HAP-1 (cell line): Measurements from ENCODE around the gene COL23A1.

ENCODE experiments used
- DNase-seq, 2 experiments: peaks; one replicate each; pipeline ENCODE4 v3.0.0-alpha.2; 2016 to 2020; ENCODE audit warnings: low spot score in 2 of 2
- H3K27me3 ChIP-seq: fragments of 250-450 bp; sonication (Bioruptor Pico); 2 replicates; pipeline ENCODE4 v1.5.1; 2020; ENCODE audit warnings: low read depth, mild to moderate bottlenecking, moderate library complexity
- H3K36me3 ChIP-seq: fragments of 250-450 bp; sonication (Bioruptor Pico); replicated peaks from 2 replicates; pipeline ENCODE4 v1.5.1; 2020; ENCODE audit warnings: mild to moderate bottlenecking
- H3K4me1 ChIP-seq: fragments of 250-450 bp; sonication (Bioruptor Pico); 2 replicates; pipeline ENCODE4 v1.5.1; 2020; ENCODE audit warnings: mild to moderate bottlenecking
- H3K4me3 ChIP-seq: fragments of 250-450 bp; sonication (Bioruptor Pico); 2 replicates; pipeline ENCODE4 v1.5.1; 2020; ENCODE audit warnings: mild to moderate bottlenecking, moderate library complexity
- H3K9me3 ChIP-seq: fragments of 250-450 bp; sonication (Bioruptor Pico); 2 replicates; pipeline ENCODE4 v1.5.1; 2020; ENCODE audit warnings: mild to moderate bottlenecking, moderate library complexity
- in situ Hi-C: fragments of 300-500 bp; cut with MboI; formaldehyde crosslinking; loops from 3 replicates; pipeline ENCODE4 v1.14.3; 2020; ENCODE audit warnings: low sequenced_read_pairs, inconsistent platforms, mixed read lengths

The COL23A1 gene

GRCh38 chr5:178434016-178434761 is 156.0 kb downstream of the COL23A1 start:
- in situ Hi-C loops = no loop called here
- H3K9me3 ChIP-seq = no peaks in the 10 kb centered on the region
- H3K36me3 ChIP-seq = no peaks in the 10 kb centered on the region

DNA sequence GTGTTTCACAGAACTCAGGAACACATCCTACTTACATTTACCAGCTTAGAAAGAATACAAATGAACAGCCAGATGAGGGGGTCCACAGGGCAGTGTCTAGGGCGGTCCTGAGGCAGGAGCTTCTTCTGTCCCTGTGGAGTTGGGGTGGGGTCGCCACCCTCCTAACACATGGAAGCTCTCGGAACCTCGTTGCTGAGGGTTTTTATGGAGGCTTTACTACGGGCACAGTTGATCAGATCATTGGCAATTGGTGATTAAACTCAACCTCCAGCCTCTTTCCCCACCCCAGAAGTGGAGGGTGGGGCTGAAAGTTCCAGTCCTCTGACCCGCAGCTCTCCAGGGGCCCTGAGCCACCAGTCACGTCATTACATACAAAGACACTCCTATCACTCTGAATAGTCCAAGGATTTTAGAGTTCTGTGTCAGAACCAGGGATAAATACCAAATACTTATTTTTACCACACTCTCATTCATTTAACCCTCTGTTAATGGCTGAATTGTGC is 156.9 kb downstream of the COL23A1 start:
- in situ Hi-C loops = no loop called here
- H3K27me3 ChIP-seq = no peaks in the 10 kb centered on the region

More at GRCh38 chr5:178434016-178434761, 156.0 kb downstream of the COL23A1 start:
- H3K27me3 ChIP-seq = no peaks in the 10 kb centered on the region
- DNase-seq = no peak
- H3K4me1 ChIP-seq = no peaks in the 10 kb centered on the region
- no peak overlapping the region for H3K4me3 ChIP-seq

DNA sequence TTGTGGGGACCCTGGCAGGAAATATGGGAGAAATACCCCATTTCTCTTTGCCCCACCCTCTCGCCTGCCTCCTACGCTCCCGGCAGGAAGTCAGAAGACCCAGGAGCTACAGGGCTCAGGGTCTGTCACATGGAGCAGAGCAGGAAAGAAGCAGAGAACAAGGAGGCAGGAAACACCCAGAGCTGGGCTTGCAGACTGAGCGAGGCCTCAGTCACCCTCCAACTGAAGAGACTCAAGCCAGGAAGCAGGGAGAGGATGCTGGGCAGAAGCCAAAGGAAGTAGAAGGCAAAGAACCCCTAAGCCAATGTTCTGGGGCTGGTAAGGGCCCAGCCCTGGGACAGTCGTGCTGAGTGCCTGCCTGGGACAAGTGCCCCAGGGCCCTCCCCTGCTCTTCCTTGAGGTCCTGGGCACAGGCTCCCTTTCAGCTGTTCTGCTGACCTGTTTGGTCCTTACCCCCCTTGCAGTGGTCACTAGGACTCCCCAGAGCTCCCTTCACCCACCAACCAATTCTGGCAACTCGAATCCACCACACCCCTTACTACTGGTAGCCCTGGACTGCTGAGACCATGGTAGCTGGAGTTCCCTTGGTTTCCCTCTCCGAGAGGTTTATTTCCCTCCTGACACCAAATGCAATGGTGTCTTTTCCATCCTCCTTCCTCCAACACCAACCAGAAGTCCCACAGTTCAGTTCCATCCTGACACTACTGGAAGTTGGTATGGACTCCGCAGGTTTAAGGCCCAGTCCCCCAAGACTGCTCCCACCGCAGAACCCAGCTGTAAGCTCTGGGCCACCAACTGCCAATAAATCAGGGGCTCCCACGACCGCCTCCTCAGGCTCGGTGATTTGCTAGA is 157.5 kb downstream of the COL23A1 start:
- Histone ChIP-seq H3K36me3 (no peaks in the 10 kb centered on the region), H3K4me3 (no peak overlapping the region), H3K9me3 (no peaks in the 10 kb centered on the region), H3K27me3 (no peaks in the 10 kb centered on the region), H3K4me1 (no peaks in the 10 kb centered on the region)
- in situ Hi-C loops = no loop called here
- no peak for DNase-seq

More for the DNA sequence above, 156.9 kb downstream of the COL23A1 start:
- no peaks in the 10 kb centered on the region for H3K36me3 ChIP-seq
- H3K4me3 ChIP-seq = no peak overlapping the region
- H3K9me3 ChIP-seq = no peaks in the 10 kb centered on the region
- no peak for DNase-seq
- H3K4me1 ChIP-seq = no peaks in the 10 kb centered on the region

DNA sequence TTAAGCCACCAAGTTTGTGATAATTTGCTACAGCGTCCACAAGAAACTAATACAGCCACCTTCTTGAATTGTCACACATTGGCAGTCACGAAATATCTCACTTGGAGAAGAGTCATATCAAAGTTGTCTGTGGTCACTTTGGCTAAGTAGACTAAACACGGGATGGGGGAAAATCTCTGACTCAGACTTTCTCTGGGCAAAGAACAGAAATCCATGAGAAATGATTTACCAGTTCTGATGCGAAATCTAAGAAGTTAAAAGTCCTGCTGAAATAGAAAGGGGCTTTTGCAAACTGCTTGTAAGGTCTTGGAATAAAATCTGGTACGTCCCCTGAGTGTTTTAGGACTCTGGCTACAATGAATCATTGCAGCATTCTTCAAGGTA is 158.4 kb downstream of the COL23A1 start:
- in situ Hi-C loops = no loop called here
- H3K9me3 ChIP-seq = no peaks in the 10 kb centered on the region
- no peaks in the 10 kb centered on the region for H3K4me1 ChIP-seq
- DNase-seq = no peak
- H3K27me3 ChIP-seq = no peaks in the 10 kb centered on the region
- H3K4me3 ChIP-seq = no peak overlapping the region
- H3K36me3 ChIP-seq = no peaks in the 10 kb centered on the region

DNA sequence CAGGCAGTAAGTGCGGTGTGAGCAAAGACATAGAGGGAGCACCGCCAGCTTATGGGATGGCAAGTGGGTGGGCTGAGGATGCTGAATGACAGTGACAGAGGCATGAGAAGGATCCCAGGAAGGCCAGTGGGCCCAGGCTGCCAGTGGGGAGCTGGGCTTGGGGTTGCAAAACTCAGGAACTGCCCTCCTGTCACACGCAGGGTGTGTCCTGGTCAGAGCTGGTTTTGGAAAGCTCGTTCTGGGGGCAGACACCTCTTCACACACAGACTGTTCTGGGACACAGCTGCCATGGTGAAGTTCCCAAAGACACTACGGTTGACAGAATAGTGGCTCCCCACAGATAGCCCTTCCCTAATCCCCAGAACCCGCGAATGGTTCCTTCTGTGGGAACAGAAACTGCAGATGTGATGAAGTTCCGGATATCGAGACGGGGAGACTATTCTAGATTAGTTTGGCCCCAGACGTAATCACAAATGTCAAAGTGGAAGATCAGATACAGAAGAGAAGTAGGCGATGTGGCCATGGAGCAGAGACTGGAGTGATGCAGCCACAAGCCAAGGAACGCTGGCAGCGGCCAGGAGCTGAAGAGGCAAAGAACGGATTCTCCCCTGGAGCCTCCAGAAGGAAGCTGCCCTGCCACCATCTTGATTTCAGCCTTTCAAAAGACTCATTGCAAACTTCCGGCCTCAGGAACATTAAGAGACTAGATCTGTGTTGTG is 159.0 kb downstream of the COL23A1 start:
- in situ Hi-C loops = no loop called here
- no peaks in the 10 kb centered on the region for H3K36me3 ChIP-seq
- no peaks in the 10 kb centered on the region for H3K27me3 ChIP-seq
- no peak for DNase-seq
- no peaks in the 10 kb centered on the region for H3K4me1 ChIP-seq
- no peak overlapping the region for H3K4me3 ChIP-seq
- H3K9me3 ChIP-seq = no peaks in the 10 kb centered on the region

DNA sequence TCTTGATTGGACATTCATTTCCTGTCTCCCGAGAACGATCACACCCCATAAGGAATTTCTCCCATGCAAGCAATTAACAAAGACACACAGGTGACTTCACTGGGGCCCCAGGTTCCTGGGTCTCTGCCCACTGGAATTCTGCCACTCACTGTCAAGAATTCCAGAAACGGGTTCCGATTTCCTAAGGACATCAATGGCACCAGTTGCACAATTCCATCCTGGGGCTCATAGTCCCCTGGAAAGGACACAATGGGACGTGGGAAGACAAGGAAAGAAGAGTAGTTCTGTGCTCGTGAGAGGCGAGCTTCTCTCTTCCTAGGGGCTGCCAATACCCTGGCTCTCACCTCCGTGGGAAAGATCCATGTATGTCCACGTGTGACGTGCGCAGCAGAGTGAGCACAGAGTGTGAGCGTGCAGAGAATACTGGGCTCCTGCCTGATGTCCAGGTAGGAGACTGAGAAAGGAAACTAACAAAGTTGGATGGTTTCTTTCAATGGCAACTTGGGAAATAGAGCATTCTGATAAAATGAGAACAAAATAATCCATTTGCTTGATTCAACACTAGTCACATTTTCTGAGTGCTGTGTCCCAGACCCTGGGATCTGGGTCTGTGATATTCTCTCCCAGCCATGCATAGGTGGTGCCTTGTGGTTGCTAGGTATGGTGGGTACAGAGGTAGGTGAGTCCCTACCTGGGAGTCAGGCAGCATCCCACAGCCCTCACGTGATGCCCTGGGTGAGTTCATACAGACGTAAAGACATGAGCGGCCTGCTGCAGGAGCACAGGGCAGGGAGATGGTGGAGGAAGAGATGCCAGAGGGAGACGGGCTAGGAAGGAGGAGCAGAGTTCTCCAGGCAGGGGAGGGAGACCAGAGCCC is 159.8 kb downstream of the COL23A1 start:
- Histone ChIP-seq H3K36me3 (no peaks in the 10 kb centered on the region), H3K4me3 (no peak overlapping the region), H3K4me1 (no peaks in the 10 kb centered on the region), H3K27me3 (no peaks in the 10 kb centered on the region), H3K9me3 (no peaks in the 10 kb centered on the region)
- in situ Hi-C loops = no loop called here
- no peak for DNase-seq

- in situ Hi-C loops = no loop called here
- Histone ChIP-seq H3K4me3 (no peak overlapping the region), H3K4me1 (no peaks in the 10 kb centered on the region), H3K27me3 (no peaks in the 10 kb centered on the region), H3K36me3 (no peaks in the 10 kb centered on the region), H3K9me3 (no peaks in the 10 kb centered on the region)
- DNase-seq = no peak
Measured at GRCh38 chr5:178429491-178430185, 160.6 kb downstream of the COL23A1 start.

DNA sequence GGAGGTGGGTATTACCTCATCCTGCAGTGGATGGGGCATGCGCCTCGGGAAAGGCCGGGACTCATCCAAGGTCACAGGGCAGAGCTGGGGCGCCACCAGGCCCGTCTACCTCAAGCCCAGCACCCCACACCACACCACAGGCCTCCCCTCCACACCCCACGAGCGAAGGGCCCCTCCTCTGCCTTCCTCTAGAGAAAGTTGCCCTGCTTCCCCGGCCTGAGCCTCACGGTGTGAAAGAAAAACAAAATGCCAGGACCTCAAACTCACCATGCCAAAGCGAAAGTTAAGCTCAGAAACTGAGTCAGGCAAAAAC is 161.1 kb downstream of the COL23A1 start:
- no peak for DNase-seq
- H3K4me1 ChIP-seq = no peaks in the 10 kb centered on the region
- in situ Hi-C loops = no loop called here
- no peaks in the 10 kb centered on the region for H3K36me3 ChIP-seq
- no peak overlapping the region for H3K4me3 ChIP-seq
- H3K9me3 ChIP-seq = no peaks in the 10 kb centered on the region
- H3K27me3 ChIP-seq = no peaks in the 10 kb centered on the region

GRCh38 chr5:178428341-178429155 is 161.6 kb downstream of the COL23A1 start:
- in situ Hi-C loops = no loop called here
- Histone ChIP-seq H3K9me3 (no peaks in the 10 kb centered on the region), H3K4me3 (no peak overlapping the region), H3K4me1 (no peaks in the 10 kb centered on the region), H3K36me3 (no peaks in the 10 kb centered on the region), H3K27me3 (no peaks in the 10 kb centered on the region)
- no peak for DNase-seq

DNA sequence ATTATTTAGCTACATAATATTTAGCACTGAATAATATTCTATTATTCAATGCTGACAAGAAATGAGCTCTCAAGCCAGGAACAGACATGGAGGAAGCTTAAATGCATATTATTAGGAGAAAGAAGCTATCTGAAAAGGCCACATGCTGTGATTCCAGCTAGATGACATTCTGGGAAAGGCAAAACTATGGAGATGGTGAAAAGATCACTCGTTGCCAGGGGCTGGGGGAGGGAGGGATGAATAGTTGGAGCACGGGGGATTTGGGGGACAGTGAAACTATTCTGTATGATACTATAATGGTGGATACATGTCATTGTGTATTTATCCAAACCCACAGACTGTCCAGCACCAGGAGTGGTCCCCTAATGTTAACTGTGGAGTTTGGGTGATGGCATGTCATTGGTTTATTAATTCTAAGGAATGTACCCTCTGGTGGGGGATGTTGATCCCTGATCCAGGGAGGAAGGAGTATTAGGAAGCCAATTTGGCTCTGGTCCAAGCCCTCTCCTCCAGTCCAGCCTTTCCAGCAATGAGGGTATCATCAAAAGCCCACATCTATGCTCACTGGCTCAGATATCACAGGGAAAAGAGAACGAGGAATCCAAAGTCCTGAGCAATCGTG is 162.5 kb downstream of the COL23A1 start:
- Histone ChIP-seq H3K4me1 (no peaks in the 10 kb centered on the region), H3K9me3 (no peaks in the 10 kb centered on the region), H3K4me3 (no peak overlapping the region), H3K27me3 (no peaks in the 10 kb centered on the region), H3K36me3 (no peaks in the 10 kb centered on the region)
- no peak for DNase-seq
- in situ Hi-C loops = no loop called here

GRCh38 chr5:178426326-178427130 is 163.7 kb downstream of the COL23A1 start:
- no peak for DNase-seq
- no peaks in the 10 kb centered on the region for H3K27me3 ChIP-seq
- no peaks in the 10 kb centered on the region for H3K9me3 ChIP-seq
- in situ Hi-C loops = no loop called here
- H3K4me1 ChIP-seq = no peaks in the 10 kb centered on the region
- H3K36me3 ChIP-seq = no peaks in the 10 kb centered on the region
- no peak overlapping the region for H3K4me3 ChIP-seq
